HS-5 (cell line): Measurements from ENCODE around the gene ZACN.
"Not testable (repeated sequence)": the region's sequence is repeated elsewhere in the genome, so short reads cannot be mapped to it uniquely, and the experiment has no call there.

Experiments used
- DNase-seq: peaks from one replicate; pipeline ENCODE4 v3.0.0-alpha.2; 2012; ENCODE audit warnings: low read depth

ZACN gene

GRCh38 chr17:76054112-76054476 is 24.9 kb upstream of the ZACN start:
- no peak for DNase-seq

GRCh38 chr17:76056882-76057281 is 22.1 kb upstream of the ZACN start:
- DNase-seq = no peak

- DNase-seq = not testable (repeated sequence)
Observed at GRCh38 chr17:76058264-76058663, 20.7 kb upstream of the ZACN start.

DNA sequence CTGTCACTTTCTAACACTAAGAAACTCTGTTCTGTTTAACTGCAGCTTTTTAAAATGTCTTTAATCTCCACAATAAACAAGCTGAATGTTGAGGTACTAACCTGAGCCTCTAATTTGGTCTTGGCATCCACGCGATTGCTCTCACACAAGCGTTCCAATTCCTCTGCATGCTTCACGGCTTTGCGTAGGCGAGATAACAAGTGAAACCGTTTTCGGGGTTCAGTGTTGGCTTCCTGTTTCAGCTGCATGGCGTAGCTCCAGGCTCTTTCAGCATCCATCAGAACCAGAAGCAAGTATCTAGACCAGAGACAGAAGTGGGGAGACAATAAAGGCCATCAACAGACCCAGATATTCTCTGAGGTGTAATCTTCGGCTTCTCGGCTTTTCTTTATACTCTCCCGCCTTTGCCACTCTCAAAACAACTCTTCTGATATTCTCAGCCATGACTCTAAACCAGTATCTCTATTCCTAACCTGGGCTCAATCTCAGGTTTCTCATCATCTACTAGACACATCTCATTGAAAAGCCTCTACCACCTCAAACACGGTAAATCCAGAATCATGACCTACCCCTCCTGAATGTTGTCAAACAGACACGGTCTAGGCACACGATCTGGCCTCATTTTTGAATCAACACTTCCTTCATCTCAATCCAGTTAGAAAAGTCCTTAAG is 15.0 kb upstream of the ZACN start:
- DNase-seq = no peak

- DNase-seq = no peak
Observed at GRCh38 chr17:76065775-76066174, 13.2 kb upstream of the ZACN start.

DNA sequence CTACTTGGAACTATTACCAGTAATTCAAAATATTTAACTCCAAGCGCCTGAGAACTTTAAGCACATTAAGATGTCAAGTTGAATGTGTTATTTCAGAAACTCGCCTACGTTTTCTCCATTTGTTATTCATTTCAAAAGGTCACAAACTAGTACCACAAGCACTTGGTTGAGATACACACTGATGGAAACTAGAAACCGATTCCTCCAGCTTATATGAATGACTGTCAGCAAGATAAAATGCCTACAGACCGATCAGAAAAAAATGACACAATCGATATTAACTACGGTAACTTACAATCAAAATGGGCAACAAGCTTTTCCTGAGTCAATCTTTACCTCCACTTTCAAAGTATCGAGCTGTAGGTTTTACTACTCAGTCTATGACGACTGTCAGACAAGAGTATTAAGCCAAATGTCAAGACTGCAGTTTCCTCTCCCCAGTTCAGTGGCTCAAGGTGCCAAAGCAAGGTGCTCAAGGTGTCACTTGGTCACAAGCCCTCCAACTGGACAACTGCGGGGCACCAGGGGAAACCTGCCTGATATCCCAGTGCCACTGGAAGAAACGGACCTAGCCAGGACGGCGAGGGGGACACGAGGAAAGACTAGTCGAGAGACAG is 7.3 kb upstream of the ZACN start:
- DNase-seq = no peak

DNA sequence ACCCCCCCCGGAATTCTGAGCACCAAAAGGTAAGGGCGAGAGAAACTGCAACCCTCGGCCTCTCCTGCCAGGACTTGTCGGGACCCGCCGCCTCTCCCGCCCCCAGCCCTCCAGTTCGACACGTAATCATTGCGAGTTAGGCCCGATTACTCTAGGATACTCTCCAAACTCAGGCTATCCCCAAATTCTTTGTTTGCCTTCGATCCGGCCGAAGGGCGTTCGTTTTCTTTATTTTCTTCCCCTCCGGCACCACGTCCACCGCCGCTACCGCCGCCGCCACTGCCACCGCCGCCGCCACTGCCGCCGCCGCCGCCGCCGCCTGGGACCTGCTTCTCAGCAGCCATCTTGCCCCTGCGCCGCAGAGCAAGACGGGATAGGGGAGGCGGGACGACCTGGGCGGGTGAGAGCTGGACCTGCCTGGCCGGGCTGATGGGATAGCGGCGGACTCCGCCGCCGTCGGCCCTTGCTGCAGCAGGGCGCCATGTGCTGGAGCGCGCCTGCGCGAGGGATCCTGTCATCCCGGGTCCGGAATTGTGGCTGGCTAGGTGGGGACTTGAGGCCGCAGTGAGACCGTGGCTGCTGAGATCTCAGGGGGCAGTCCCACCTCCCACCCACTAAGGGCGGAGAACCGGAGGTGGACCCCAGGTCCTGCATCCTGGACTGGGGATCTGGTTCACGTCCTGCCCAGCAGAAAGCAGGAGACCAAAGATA is 6.7 kb upstream of the ZACN start, which contains the start of gene SRP68:
SRP68 (minus strand) TSS at position 370 of the 711 bp plus-strand sequence; CDS start at position 344, 26 bp downstream.
- DNase-seq = peak; percentile 58

DNA sequence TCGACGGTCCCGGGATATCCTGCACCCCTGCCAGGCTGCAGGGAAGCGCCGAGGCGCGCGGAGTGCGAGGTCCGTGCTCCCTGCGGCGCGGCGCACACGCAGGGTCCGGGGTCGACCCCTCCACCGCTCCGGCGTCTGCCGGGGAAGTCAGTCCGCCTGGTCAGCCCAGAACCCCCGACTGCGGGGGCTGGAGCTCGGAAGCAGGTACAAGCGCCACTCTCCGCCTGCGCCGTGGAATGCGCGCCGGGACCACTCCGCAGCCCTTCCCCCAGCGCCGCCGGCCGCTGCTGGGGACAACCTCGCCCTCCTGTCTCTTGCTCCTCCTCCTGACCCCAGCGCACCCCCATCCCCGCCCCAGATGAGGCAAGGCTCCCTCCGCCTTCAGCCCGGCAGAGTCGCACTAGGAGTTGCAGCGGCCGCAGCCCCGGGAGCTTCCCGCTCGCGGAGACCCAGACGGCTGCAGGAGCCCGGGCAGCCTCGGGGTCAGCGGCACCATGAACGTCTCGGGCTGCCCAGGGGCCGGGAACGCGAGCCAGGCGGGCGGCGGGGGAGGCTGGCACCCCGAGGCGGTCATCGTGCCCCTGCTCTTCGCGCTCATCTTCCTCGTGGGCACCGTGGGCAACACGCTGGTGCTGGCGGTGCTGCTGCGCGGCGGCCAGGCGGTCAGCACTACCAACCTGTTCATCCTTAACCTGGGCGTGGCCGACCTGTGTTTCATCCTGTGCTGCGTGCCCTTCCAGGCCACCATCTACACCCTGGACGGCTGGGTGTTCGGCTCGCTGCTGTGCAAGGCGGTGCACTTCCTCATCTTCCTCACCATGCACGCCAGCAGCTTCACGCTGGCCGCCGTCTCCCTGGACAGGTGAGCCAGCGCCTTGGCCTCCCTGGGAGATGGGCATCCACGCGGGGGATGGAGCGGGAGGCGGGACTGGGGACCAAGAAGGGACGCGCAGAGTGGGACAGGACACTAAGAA is 4.3 kb upstream of the ZACN start, which contains the start of gene GALR2:
GALR2 (plus strand) TSS at position 392 of the 974 bp plus-strand sequence; CDS start at position 495, 103 bp downstream.
- DNase-seq = no peak

DNA sequence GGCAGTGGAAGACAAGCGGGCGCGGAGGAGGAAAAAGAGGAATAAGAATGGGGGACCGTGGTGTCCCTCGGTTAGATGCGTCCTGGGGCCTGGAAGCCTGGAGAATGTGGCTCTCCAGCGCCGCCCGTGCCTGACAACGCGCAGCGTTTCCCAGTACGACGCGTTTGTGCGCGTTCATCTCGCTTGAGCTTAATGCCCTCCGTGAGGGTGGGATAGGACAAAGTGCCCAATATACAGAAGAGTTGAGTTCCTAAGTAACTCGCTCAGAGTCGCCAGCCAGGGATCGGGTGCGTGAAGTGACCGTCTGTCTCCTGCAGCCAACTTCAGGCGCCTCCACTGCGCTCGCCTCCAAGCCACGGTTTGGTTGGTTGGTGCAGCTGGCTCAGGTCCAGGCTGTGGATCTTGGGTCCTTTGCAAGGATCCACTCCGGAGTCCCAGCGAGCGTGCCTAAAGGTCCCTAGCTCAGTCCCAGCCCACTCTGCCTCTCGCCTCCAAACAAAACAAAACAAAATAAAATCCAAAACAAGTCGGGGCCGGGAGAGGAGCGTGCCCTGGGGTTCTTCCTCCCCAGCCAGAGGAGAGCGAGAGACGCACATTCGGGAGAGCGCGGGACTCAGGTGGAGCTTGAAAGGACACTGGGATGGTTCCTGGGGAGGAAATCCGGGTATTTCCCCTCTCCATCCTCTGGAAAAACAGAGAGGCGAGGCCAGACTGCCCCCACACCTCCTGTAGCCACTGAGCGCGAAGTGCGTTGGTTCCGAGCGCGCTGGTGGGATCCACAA is 3.4 kb upstream of the ZACN start:
- DNase-seq = no peak

DNA sequence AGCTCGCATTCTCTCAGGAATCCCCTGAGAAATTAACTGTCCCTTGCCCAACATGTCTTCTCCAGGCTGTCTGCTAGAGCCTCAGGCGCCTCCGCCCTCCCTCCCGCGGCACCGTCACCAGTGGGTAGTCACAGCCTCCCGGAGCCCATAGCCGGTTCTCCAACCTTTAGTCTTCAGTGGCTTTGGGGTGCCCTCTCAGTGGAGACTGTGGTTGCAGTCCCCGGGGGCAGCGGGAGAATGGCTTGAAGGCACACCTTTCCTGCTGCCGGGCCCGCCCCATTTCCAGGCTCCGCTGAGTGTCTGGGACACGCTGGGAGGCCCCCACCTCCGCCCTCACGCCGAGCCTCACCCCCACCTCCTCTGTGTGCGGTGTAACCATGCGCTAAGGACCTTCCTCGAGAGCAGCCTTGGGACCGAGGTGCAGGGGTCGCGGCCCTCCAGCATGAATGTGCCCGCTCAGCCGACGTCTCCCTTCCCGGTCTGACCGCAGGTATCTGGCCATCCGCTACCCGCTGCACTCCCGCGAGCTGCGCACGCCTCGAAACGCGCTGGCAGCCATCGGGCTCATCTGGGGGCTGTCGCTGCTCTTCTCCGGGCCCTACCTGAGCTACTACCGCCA is 2.7 kb upstream of the ZACN start:
- no peak for DNase-seq

DNA sequence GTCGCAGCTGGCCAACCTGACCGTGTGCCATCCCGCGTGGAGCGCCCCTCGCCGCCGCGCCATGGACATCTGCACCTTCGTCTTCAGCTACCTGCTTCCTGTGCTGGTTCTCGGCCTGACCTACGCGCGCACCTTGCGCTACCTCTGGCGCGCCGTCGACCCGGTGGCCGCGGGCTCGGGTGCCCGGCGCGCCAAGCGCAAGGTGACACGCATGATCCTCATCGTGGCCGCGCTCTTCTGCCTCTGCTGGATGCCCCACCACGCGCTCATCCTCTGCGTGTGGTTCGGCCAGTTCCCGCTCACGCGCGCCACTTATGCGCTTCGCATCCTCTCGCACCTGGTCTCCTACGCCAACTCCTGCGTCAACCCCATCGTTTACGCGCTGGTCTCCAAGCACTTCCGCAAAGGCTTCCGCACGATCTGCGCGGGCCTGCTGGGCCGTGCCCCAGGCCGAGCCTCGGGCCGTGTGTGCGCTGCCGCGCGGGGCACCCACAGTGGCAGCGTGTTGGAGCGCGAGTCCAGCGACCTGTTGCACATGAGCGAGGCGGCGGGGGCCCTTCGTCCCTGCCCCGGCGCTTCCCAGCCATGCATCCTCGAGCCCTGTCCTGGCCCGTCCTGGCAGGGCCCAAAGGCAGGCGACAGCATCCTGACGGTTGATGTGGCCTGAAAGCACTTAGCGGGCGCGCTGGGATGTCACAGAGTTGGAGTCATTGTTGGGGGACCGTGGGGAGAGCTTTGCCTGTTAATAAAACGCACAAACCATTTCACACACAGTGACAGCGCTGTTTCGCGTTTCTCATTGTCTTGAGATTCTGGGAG is 2.0 kb upstream of the ZACN start:
- no peak for DNase-seq

DNA sequence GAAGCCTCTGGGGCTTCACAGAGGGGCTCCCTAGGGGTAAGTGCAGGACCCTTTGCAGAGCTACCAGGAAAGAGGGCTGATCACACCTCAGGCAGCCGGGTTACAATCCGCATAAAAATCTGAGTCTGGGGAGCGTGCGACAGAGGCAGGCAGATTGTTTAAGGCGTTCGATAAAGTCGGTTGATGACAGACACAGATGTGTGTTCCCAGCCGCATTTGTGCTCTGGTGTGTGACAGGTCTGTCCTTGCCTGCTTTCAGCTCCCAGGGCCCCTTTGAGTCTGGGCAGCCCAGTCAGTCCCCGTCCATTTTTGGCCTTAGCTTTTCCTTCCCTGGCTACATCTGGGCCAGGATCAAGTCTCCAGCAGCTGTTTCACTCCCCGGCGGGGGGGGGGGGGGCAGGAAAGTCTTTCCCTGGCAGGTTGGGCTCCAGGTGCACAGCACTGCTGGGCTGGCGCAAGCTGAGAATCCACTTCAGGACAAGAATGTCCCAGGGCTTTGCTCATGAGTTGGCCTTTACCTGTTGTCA is 1.3 kb upstream of the ZACN start:
- DNase-seq = no peak

GRCh38 chr17:76078370-76078769 is 612 bp upstream of the ZACN start:
- not testable (repeated sequence) for DNase-seq

- DNase-seq = no peak
Observed at GRCh38 chr17:76079535-76079955, 563 bp downstream of the ZACN start.

DNA sequence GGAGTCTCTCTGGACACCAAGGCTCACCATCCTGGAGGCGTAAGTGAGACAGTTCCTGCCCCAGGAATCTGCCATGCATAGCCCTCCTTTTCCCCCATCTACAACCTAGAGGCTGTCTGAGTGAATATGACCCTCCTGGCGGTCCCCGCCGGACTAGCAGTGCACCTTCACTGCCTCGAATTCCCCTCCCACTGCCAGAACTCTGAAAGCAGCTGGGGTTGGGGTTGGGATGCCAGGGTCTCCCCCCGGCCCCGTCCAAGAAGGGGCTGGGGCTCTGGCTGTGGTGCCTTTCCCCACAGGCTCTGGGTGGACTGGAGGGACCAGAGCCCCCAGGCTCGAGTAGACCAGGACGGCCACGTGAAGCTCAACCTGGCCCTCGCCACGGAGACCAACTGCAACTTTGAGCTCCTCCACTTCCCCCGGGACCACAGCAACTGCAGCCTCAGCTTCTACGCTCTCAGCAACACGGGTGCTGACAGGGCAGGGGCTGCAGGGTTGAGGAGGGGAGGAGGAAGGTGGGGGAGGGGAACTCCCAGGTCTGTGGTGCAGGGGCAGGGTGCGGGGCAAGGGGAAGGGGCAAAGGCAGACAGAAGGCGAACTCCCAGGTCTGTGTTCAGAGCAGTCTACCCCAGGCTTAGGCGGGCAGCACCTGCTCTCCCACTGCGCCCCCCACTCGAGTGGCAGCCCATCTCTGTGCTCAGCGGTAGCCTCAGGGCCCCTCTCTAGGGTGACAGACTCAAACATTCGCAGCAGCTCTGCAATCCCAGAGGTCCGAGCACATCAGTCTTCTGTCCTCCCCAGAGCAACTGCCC is 1.2 kb downstream of the ZACN start:
- no peak for DNase-seq

- DNase-seq = no peak
Observed at GRCh38 chr17:76080768-76081287, 1.8 kb downstream of the ZACN start.

- DNase-seq = no peak
Observed at GRCh38 chr17:76081295-76082210, 2.6 kb downstream of the ZACN start.
